HTERT RPE-1 (cell line): ENCODE measurements around the gene B3GALT5.

Experiments
- in situ Hi-C: fragments of 300-500 bp; cut with MboI; formaldehyde crosslinking; loops from 4 replicates; pipeline ENCODE4 v1.14.3; 2020; ENCODE audit warnings: low sequenced_read_pairs

B3GALT5 gene

GRCh38 chr21:39641827-39642450, 29.2 kb downstream of the B3GALT5 start:
- in situ Hi-C loops, result no loop called here

- in situ Hi-C loops, result no loop called here
Measured at GRCh38 chr21:39644062-39644560, 31.4 kb downstream of the B3GALT5 start.

GRCh38 chr21:39645331-39645730, 32.6 kb downstream of the B3GALT5 start:
- in situ Hi-C loops, result no loop called here

- in situ Hi-C loops, result no loop called here
Measured at GRCh38 chr21:39647476-39647875, 34.7 kb downstream of the B3GALT5 start.

- in situ Hi-C loops, result no loop called here
Measured at GRCh38 chr21:39648879-39649278, 36.1 kb downstream of the B3GALT5 start.

- in situ Hi-C loops, result no loop called here
Measured at GRCh38 chr21:39649526-39649925, 36.8 kb downstream of the B3GALT5 start.

GRCh38 chr21:39650306-39650705, 37.6 kb downstream of the B3GALT5 start:
- in situ Hi-C loops, result no loop called here

- in situ Hi-C loops, result no loop called here
Measured at GRCh38 chr21:39650801-39651200, 38.1 kb downstream of the B3GALT5 start.

- in situ Hi-C loops, result no loop called here
Measured at GRCh38 chr21:39651206-39651605, 38.5 kb downstream of the B3GALT5 start.

- in situ Hi-C loops, result no loop called here
Measured at GRCh38 chr21:39654951-39655350, 42.2 kb downstream of the B3GALT5 start.

- in situ Hi-C loops, result no loop called here
Measured at GRCh38 chr21:39655589-39655988, 42.8 kb downstream of the B3GALT5 start.

GRCh38 chr21:39656209-39656608, 43.5 kb downstream of the B3GALT5 start:
- in situ Hi-C loops, result no loop called here

- in situ Hi-C loops, result no loop called here
Measured at GRCh38 chr21:39657091-39657689, 44.5 kb downstream of the B3GALT5 start.

GRCh38 chr21:39658066-39658465, 45.3 kb downstream of the B3GALT5 start:
- in situ Hi-C loops, result no loop called here

GRCh38 chr21:39659070-39659815, 46.5 kb downstream of the B3GALT5 start:
- in situ Hi-C loops, result no loop called here

- in situ Hi-C loops, result no loop called here
Measured at GRCh38 chr21:39660191-39660980, 47.6 kb downstream of the B3GALT5 start.

GRCh38 chr21:39661121-39661520, 48.4 kb downstream of the B3GALT5 start:
- in situ Hi-C loops, result no loop called here

GRCh38 chr21:39661740-39662139, 49.0 kb downstream of the B3GALT5 start:
- in situ Hi-C loops, result no loop called here

- in situ Hi-C loops, result no loop called here
Measured at GRCh38 chr21:39662411-39662953, 49.7 kb downstream of the B3GALT5 start.

- in situ Hi-C loops, result no loop called here
Measured at GRCh38 chr21:39663066-39663465, 50.3 kb downstream of the B3GALT5 start.
